OCI-LY3 (cell line): ENCODE data around the gene ZCCHC14.

Source experiments
- EZH2phosphoT487 ChIP-seq: fragments of 200-600 bp; shearing (Covaris generic); IDR thresholded peaks from 2 replicates; pipeline ENCODE4 v1.6.1; 2018; ENCODE audit warnings: antibody characterized with exemption, mixed run types, low read depth
- TF ChIP-seq, protein P1 (sequence below): fragments of 200-600, 300-600 bp; sonication (generic); IDR thresholded peaks from 2 replicates; pipeline ENCODE4 v1.5.1; 2014; ENCODE audit warnings: antibody characterized with exemption, low read length, low read depth

DNA sequence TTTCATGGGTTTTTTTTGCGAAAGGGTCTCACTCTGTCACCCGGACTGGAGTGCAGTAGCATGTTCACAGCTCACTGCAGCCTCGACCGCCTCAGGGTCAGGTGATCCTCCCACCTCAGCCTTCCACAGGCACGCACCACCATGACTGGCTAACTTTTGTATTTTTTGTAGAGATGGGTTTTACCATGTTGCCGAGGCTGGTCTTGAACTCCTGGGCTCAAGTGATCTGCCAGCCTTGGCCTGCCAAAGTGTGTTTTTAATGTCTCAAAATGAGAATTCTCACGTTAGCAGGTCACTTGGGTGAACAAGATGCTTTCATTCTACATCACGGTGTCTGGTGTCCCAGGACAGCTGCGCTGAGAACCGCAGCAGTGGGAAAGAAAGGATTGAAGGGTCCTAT lies 112.4 kb downstream of the ZCCHC14 start:
- TF ChIP-seq, protein P1, sequence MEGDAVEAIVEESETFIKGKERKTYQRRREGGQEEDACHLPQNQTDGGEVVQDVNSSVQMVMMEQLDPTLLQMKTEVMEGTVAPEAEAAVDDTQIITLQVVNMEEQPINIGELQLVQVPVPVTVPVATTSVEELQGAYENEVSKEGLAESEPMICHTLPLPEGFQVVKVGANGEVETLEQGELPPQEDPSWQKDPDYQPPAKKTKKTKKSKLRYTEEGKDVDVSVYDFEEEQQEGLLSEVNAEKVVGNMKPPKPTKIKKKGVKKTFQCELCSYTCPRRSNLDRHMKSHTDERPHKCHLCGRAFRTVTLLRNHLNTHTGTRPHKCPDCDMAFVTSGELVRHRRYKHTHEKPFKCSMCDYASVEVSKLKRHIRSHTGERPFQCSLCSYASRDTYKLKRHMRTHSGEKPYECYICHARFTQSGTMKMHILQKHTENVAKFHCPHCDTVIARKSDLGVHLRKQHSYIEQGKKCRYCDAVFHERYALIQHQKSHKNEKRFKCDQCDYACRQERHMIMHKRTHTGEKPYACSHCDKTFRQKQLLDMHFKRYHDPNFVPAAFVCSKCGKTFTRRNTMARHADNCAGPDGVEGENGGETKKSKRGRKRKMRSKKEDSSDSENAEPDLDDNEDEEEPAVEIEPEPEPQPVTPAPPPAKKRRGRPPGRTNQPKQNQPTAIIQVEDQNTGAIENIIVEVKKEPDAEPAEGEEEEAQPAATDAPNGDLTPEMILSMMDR = no peak
- TF ChIP-seq EZH2phosphoT487 = no peak
